H1 (cell line): ENCODE measurements around the gene PIGL. TPM values are rescaled to one million over a fixed set of nuclear protein-coding genes. Genes with fewer than 3 reads are reported as not detected.

Source experiments
- BCL11A ChIP-seq, 2 experiments: IDR thresholded peaks; one replicate each; pipeline ENCODE4 v1.6.1; 2011; ENCODE audit warnings: low read depth in 2 of 2, low read length in 2 of 2, mild to moderate bottlenecking in 2 of 2
- HDAC6 ChIP-seq: IDR thresholded peaks from one replicate; pipeline ENCODE4 v1.7.1; 2012; ENCODE audit warnings: low read depth, mild to moderate bottlenecking, inconsistent platforms, low read length, moderate library complexity
- KDM1A ChIP-seq: fragments of 200-600, 300-600 bp; sonication (generic); IDR thresholded peaks from 2 replicates; pipeline ENCODE4 v1.7.1; 2016; ENCODE audit warnings: mild to moderate bottlenecking, low read length, borderline replicate concordance
- SIN3A ChIP-seq, 2 experiments: IDR thresholded peaks in 1 of 2; conservative IDR thresholded peaks in 1 of 2; 2 replicates each; pipeline ENCODE4 v1.6.1; 2011 to 2012; ENCODE audit warnings: low read length in 2 of 2, improper control_type of control experiment in 1 of 2, low read depth in 1 of 2, mild to moderate bottlenecking in 1 of 2
- YY1 ChIP-seq: IDR thresholded peaks from 2 replicates; pipeline ENCODE4 v1.6.1; 2011; ENCODE audit warnings: low read depth, mild to moderate bottlenecking, low read length
- polyA plus RNA-seq, 7 experiments: library from polyadenylated mRNA; depleted of rRNA in 3 of 7; stranded (reverse) in 5 of 7; unstranded in 2 of 7; fragments of >200 nt in 5 of 7; fragments of 200-250 nt in 2 of 7; gene quantifications; 1 replicate in 5 of 7; 2 replicates in 1 of 7; 4 replicates in 1 of 7; pipeline versions ENCODE4 v1.2.1 to v1.2.3, GENCODE V29; 2011 to 2013; ENCODE audit warnings: missing spikeins in 2 of 7, mixed read lengths in 2 of 7
- total RNA-seq: library from RNA; stranded (reverse); fragmentation: NEBNext Ultra II Directional; extraction: Animal tissue kit (Norgen Biotek cat#: 25700); gene quantifications from 2 replicates; pipeline ENCODE4 v1.2.1, GENCODE V29; 2021
- TF ChIP-seq, protein P1 (sequence below): fragments of 300-600 bp; sonication (generic); IDR thresholded peaks from 2 replicates; pipeline ENCODE4 v1.7.1; 2012; ENCODE audit warnings: low read length, moderate library complexity, mild to moderate bottlenecking, inconsistent platforms; ENCODE audit not compliant: insufficient replicate concordance
- TF ChIP-seq, protein P2 (sequence below): IDR thresholded peaks from 2 replicates; pipeline ENCODE4 v1.6.1; 2012; ENCODE audit warnings: low read length, inconsistent platforms

Gene PIGL
- total and polyA plus RNA-seq, 2 of the 8 experiments (the other 6 are each of a cell fraction or from before 2014, with no cell fraction given) = 28.4 to 30.8 TPM

DNA sequence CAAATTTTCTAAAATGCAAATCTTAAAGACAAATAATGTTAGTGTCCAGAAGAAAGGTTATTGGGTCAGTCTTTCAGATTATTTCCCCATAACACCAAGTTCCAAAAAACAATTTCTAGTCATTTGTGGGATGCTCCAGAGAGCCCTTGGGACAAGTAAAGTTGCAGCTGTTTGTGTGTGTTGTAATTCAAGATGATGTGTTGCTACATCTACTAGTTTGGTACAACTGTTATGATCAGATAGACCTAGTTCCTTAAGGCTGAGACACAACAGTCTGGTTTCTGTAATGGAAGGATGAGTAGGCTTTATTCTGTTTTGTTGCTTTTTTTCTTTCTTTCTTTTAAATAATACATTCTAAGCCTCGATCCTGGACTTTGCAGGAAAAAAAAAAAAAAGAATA, 41.9 kb downstream of the PIGL start (continued):
- TF ChIP-seq, protein P1, sequence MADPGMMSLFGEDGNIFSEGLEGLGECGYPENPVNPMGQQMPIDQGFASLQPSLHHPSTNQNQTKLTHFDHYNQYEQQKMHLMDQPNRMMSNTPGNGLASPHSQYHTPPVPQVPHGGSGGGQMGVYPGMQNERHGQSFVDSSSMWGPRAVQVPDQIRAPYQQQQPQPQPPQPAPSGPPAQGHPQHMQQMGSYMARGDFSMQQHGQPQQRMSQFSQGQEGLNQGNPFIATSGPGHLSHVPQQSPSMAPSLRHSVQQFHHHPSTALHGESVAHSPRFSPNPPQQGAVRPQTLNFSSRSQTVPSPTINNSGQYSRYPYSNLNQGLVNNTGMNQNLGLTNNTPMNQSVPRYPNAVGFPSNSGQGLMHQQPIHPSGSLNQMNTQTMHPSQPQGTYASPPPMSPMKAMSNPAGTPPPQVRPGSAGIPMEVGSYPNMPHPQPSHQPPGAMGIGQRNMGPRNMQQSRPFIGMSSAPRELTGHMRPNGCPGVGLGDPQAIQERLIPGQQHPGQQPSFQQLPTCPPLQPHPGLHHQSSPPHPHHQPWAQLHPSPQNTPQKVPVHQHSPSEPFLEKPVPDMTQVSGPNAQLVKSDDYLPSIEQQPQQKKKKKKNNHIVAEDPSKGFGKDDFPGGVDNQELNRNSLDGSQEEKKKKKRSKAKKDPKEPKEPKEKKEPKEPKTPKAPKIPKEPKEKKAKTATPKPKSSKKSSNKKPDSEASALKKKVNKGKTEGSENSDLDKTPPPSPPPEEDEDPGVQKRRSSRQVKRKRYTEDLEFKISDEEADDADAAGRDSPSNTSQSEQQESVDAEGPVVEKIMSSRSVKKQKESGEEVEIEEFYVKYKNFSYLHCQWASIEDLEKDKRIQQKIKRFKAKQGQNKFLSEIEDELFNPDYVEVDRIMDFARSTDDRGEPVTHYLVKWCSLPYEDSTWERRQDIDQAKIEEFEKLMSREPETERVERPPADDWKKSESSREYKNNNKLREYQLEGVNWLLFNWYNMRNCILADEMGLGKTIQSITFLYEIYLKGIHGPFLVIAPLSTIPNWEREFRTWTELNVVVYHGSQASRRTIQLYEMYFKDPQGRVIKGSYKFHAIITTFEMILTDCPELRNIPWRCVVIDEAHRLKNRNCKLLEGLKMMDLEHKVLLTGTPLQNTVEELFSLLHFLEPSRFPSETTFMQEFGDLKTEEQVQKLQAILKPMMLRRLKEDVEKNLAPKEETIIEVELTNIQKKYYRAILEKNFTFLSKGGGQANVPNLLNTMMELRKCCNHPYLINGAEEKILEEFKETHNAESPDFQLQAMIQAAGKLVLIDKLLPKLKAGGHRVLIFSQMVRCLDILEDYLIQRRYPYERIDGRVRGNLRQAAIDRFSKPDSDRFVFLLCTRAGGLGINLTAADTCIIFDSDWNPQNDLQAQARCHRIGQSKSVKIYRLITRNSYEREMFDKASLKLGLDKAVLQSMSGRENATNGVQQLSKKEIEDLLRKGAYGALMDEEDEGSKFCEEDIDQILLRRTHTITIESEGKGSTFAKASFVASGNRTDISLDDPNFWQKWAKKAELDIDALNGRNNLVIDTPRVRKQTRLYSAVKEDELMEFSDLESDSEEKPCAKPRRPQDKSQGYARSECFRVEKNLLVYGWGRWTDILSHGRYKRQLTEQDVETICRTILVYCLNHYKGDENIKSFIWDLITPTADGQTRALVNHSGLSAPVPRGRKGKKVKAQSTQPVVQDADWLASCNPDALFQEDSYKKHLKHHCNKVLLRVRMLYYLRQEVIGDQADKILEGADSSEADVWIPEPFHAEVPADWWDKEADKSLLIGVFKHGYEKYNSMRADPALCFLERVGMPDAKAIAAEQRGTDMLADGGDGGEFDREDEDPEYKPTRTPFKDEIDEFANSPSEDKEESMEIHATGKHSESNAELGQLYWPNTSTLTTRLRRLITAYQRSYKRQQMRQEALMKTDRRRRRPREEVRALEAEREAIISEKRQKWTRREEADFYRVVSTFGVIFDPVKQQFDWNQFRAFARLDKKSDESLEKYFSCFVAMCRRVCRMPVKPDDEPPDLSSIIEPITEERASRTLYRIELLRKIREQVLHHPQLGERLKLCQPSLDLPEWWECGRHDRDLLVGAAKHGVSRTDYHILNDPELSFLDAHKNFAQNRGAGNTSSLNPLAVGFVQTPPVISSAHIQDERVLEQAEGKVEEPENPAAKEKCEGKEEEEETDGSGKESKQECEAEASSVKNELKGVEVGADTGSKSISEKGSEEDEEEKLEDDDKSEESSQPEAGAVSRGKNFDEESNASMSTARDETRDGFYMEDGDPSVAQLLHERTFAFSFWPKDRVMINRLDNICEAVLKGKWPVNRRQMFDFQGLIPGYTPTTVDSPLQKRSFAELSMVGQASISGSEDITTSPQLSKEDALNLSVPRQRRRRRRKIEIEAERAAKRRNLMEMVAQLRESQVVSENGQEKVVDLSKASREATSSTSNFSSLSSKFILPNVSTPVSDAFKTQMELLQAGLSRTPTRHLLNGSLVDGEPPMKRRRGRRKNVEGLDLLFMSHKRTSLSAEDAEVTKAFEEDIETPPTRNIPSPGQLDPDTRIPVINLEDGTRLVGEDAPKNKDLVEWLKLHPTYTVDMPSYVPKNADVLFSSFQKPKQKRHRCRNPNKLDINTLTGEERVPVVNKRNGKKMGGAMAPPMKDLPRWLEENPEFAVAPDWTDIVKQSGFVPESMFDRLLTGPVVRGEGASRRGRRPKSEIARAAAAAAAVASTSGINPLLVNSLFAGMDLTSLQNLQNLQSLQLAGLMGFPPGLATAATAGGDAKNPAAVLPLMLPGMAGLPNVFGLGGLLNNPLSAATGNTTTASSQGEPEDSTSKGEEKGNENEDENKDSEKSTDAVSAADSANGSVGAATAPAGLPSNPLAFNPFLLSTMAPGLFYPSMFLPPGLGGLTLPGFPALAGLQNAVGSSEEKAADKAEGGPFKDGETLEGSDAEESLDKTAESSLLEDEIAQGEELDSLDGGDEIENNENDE = no peak
- TF ChIP-seq KDM1A (no peak), HDAC6 (no peak), SIN3A (conservative IDR thresholded peaks at IDR 0.05 in 1 of 2, IDR thresholded peaks at IDR 0.05 in 1 of 2; ENCODE audit: low read depth in 1 of 2, low read length in 2 of 2) (no peak), BCL11A (IDR thresholded peaks at IDR 0.05; ENCODE audit: low read depth in 2 of 2, low read length in 2 of 2) (no peak), YY1 (no peak)
- TF ChIP-seq, protein P2, sequence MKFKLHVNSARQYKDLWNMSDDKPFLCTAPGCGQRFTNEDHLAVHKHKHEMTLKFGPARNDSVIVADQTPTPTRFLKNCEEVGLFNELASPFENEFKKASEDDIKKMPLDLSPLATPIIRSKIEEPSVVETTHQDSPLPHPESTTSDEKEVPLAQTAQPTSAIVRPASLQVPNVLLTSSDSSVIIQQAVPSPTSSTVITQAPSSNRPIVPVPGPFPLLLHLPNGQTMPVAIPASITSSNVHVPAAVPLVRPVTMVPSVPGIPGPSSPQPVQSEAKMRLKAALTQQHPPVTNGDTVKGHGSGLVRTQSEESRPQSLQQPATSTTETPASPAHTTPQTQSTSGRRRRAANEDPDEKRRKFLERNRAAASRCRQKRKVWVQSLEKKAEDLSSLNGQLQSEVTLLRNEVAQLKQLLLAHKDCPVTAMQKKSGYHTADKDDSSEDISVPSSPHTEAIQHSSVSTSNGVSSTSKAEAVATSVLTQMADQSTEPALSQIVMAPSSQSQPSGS = no peak
